HG02610 (cell line): Measurements from ENCODE around the gene TNIP1.

Source experiments
- ATAC-seq: cut with Tn5 transposase; IDR thresholded peaks from one replicate; pipeline ENCODE4 v1.9.1; 2021; ENCODE audit warnings: mild to moderate bottlenecking, moderate library complexity; ENCODE audit not compliant: unreplicated experiment

Gene TNIP1

GRCh38 chr5:151106509-151106908 is 25.7 kb upstream of the TNIP1 start:
- no peak for ATAC-seq

- ATAC-seq, result no peak
Measured at GRCh38 chr5:151106043-151106442, 25.2 kb upstream of the TNIP1 start.

GRCh38 chr5:151105561-151105960 is 24.7 kb upstream of the TNIP1 start:
- no peak for ATAC-seq

- ATAC-seq, result no peak
Measured at GRCh38 chr5:151104795-151105194, 24.0 kb upstream of the TNIP1 start.

- ATAC-seq, result no peak
Measured at GRCh38 chr5:151101746-151102145, 20.9 kb upstream of the TNIP1 start.

- ATAC-seq, result no peak
Measured at GRCh38 chr5:151101151-151101550, 20.3 kb upstream of the TNIP1 start.

GRCh38 chr5:151100681-151101080 is 19.8 kb upstream of the TNIP1 start:
- ATAC-seq, result no peak

- ATAC-seq, result no peak
Measured at GRCh38 chr5:151098768-151099121, 17.9 kb upstream of the TNIP1 start.

- peak; percentile 60 for ATAC-seq
Measured at GRCh38 chr5:151097820-151098767, 17.3 kb upstream of the TNIP1 start.

- no peak for ATAC-seq
Measured at GRCh38 chr5:151097061-151097460, 16.2 kb upstream of the TNIP1 start.

- no peak for ATAC-seq
Measured at GRCh38 chr5:151096001-151096373, 15.2 kb upstream of the TNIP1 start.

GRCh38 chr5:151095341-151096000 is 14.6 kb upstream of the TNIP1 start:
- ATAC-seq, result no peak

- ATAC-seq, result no peak
Measured at GRCh38 chr5:151094852-151095245, 14.0 kb upstream of the TNIP1 start.

- ATAC-seq, result peak; percentile 61
Measured at GRCh38 chr5:151094030-151094851, 13.4 kb upstream of the TNIP1 start.

GRCh38 chr5:151093476-151093889 is 12.6 kb upstream of the TNIP1 start:
- no peak for ATAC-seq

GRCh38 chr5:151092762-151093161 is 11.9 kb upstream of the TNIP1 start:
- no peak for ATAC-seq

- no peak for ATAC-seq
Measured at GRCh38 chr5:151089726-151090125, 8.9 kb upstream of the TNIP1 start.

GRCh38 chr5:151088986-151089385 is 8.2 kb upstream of the TNIP1 start:
- ATAC-seq, result no peak

- ATAC-seq, result no peak
Measured at GRCh38 chr5:151087486-151087885, 6.7 kb upstream of the TNIP1 start.

- peak; percentile 75 for ATAC-seq
Measured at GRCh38 chr5:151086905-151087360, 6.1 kb upstream of the TNIP1 start.

GRCh38 chr5:151086192-151086869 is 5.5 kb upstream of the TNIP1 start:
- ATAC-seq, result no peak
